ENCODE data around the gene MIOX. TPM values are rescaled to one million over a fixed set of nuclear protein-coding genes. Genes with fewer than 3 reads are reported as not detected.

MIOX gene
- total and polyA plus RNA-seq, 10 of the 15 experiments (the other 5 are each of a cell fraction or from before 2014, with no cell fraction given): 0.10 to 0.31 TPM; not detected in 8

- TF ChIP-seq CUX1 (IDR thresholded peaks at IDR 0.05; ENCODE audit: insufficient replicate concordance, low read depth, low read length) (no peak), NR2C2 (IDR thresholded peaks at IDR 0.05; ENCODE audit: borderline replicate concordance, control insufficient read depth, insufficient read length, low read depth) (no peak), NR2F1 (conservative IDR thresholded peaks at IDR 0.05) (peak; percentile 77), PKNOX1 (IDR thresholded peaks at IDR 0.05) (no peak), TCF12 (IDR thresholded peaks at IDR 0.05; ENCODE audit: low read depth, low read length) (peak; percentile 95), RAD21 (IDR thresholded peaks at IDR 0.05; ENCODE audit: insufficient read depth, low read depth, low read length) (no peak), ATF7 (IDR thresholded peaks at IDR 0.05; ENCODE audit: low read depth) (peak; percentile 62), NKRF (conservative IDR thresholded peaks at IDR 0.05) (no peak), REST (IDR thresholded peaks at IDR 0.05; ENCODE audit: low read depth, low read length) (no peak), ETV6 (conservative IDR thresholded peaks at IDR 0.05 in 1 of 2, IDR thresholded peaks at IDR 0.05 in 1 of 2; ENCODE audit: borderline replicate concordance in 1 of 2, low read depth in 1 of 2) (peak in 1 of 2 experiments; percentile 69; a peak in 2 of 4 replicates), IRF4 (IDR thresholded peaks at IDR 0.05; ENCODE audit: low read depth, low read length) (peak; percentile 36; the same call in 1 of the 2 replicates), NBN (IDR thresholded peaks at IDR 0.05) (peak; percentile 74; the same call in 1 of the 2 replicates), PAX8 (IDR thresholded peaks at IDR 0.05) (no peak), RUNX3 (IDR thresholded peaks at IDR 0.05; ENCODE audit: low read length) (peak; percentile 89), KAT2A (conservative IDR thresholded peaks at IDR 0.05; ENCODE audit: control insufficient read depth, low read depth, low read length) (no peak), MYB (IDR thresholded peaks at IDR 0.05; ENCODE audit: borderline replicate concordance, low read depth, low read length) (no peak), BMI1 (IDR thresholded peaks at IDR 0.05; ENCODE audit: borderline replicate concordance) (no peak)
Measured at GRCh38 chr22:50469377-50470305, 17.0 kb upstream of the MIOX start (continued).
